Keratinocyte (primary cell): Measurements from ENCODE around the gene SLC6A8. TPM values are rescaled to one million over a fixed set of nuclear protein-coding genes. Genes with fewer than 3 reads are reported as not detected.
A peak's percentile ranks its signal among the peaks of the same experiment; 100 is the strongest.

Experiments used
- DNase-seq: peaks from one replicate; pipeline ENCODE4 v3.0.0-alpha.2; 2011; ENCODE audit warnings: low read depth, missing footprints, low spot score
- FAIRE-seq: peaks from 2 replicates; lab custom pipeline; 2011; peaks lifted over from hg19 to GRCh38; lab: Jason Lieb, UNC
- H2AFZ ChIP-seq: 2 replicates; pipeline ENCODE4 v1.6.0; 2012; ENCODE audit warnings: low read length, control low read depth, inconsistent platforms; ENCODE audit not compliant: control insufficient read depth
- H3K27ac ChIP-seq: 2 replicates; pipeline ENCODE4 v1.5.1; 2011; ENCODE audit warnings: low read length; ENCODE audit not compliant: control insufficient read depth, insufficient read depth
- H3K27me3 ChIP-seq: 3 replicates; pipeline ENCODE4 v1.6.0; 2011; ENCODE audit warnings: low read length; ENCODE audit not compliant: control insufficient read depth, insufficient read depth; ENCODE audit errors: extremely low read depth
- H3K36me3 ChIP-seq, 2 experiments: 2 replicates in 1 of 2; 3 replicates in 1 of 2; pipeline ENCODE4 v1.5.1; 2011; ENCODE audit warnings: low read length in 2 of 2, mild to moderate bottlenecking in 1 of 2; ENCODE audit not compliant: control insufficient read depth in 2 of 2, insufficient read depth in 2 of 2; ENCODE audit errors: extremely low read depth in 1 of 2
- H3K4me1 ChIP-seq: 3 replicates; pipeline ENCODE4 v1.5.1; 2011; ENCODE audit warnings: low read length; ENCODE audit not compliant: control insufficient read depth, insufficient read depth; ENCODE audit errors: extremely low read depth
- H3K4me2 ChIP-seq: 3 replicates; pipeline ENCODE4 v1.6.0; 2011; ENCODE audit warnings: low read depth, low read length; ENCODE audit not compliant: control insufficient read depth, insufficient read depth; ENCODE audit errors: extremely low read depth
- H3K4me3 ChIP-seq, 3 experiments: fragments of 200-600 bp in 1 of 3; sonication (generic) in 1 of 3; 2 replicates in 2 of 3; 3 replicates in 1 of 3; pipeline ENCODE4 v1.5.1; 2011 to 2016; ENCODE audit warnings: low read length in 3 of 3, mild to moderate bottlenecking in 3 of 3, control low read depth in 2 of 3, inconsistent platforms in 1 of 3, low read depth in 1 of 3, mixed read lengths in 1 of 3, mixed run types in 1 of 3, moderate library complexity in 1 of 3; ENCODE audit not compliant: control insufficient read depth in 2 of 3, insufficient read depth in 2 of 3; ENCODE audit errors: extremely low read depth in 1 of 3
- H3K79me2 ChIP-seq: 2 replicates; pipeline ENCODE4 v1.6.0; 2012; ENCODE audit warnings: low read length; ENCODE audit not compliant: control insufficient read depth, insufficient read depth
- H3K9ac ChIP-seq: 3 replicates; pipeline ENCODE4 v1.6.0; 2011; ENCODE audit warnings: low read length; ENCODE audit not compliant: control insufficient read depth, insufficient read depth; ENCODE audit errors: extremely low read depth
- H3K9me1 ChIP-seq: 3 replicates; pipeline ENCODE4 v1.6.0; 2011; ENCODE audit warnings: low read length; ENCODE audit not compliant: control insufficient read depth, insufficient read depth; ENCODE audit errors: extremely low read depth
- H3K9me3 ChIP-seq: 2 replicates; pipeline ENCODE4 v1.5.1; 2012; ENCODE audit warnings: low read depth, low read length; ENCODE audit not compliant: control insufficient read depth
- H4K20me1 ChIP-seq: 3 replicates; pipeline ENCODE4 v1.6.0; 2011; ENCODE audit warnings: low read length; ENCODE audit not compliant: control insufficient read depth, insufficient read depth; ENCODE audit errors: extremely low read depth
- EZH2 ChIP-seq: IDR thresholded peaks from one replicate; pipeline ENCODE4 v1.6.1; 2012; ENCODE audit warnings: inconsistent platforms, mild to moderate bottlenecking, low read length, moderate library complexity
- dilution Hi-C: fragments of 300-500 bp; cut with MboI; formaldehyde crosslinking; loops from one replicate; pipeline ENCODE4 v1.7.0; 2020; ENCODE audit warnings: low sequenced_read_pairs; ENCODE audit not compliant: extremely low pct_ligation_motif_present
- polyA plus RNA-seq, 5 experiments: library from polyadenylated mRNA; depleted of rRNA in 3 of 5; stranded (reverse) in 3 of 5; stranded (forward) in 1 of 5; unstranded in 1 of 5; fragments of >200 nt; gene quantifications; 1 replicate in 1 of 5; 2 replicates in 3 of 5; 3 replicates in 1 of 5; pipeline versions ENCODE4 v1.2.1 to v1.2.3, GENCODE V29; 2011 to 2012; ENCODE audit warnings: missing spikeins in 2 of 5, low read depth in 1 of 5, low replicate concordance in 1 of 5
- TF ChIP-seq, protein P1 (sequence below), 3 experiments: IDR thresholded peaks in 1 of 3; conservative IDR thresholded peaks in 1 of 3; optimal IDR thresholded peaks in 1 of 3; 2 replicates in 2 of 3; 3 replicates in 1 of 3; pipeline versions ENCODE3 to v1.5.1; 2011; ENCODE audit warnings: low read length in 3 of 3, mild to moderate bottlenecking in 3 of 3, moderate library complexity in 2 of 3, control low read depth in 1 of 3, inconsistent platforms in 1 of 3; ENCODE audit not compliant: insufficient read depth in 2 of 3; ENCODE audit errors: extremely low read depth in 1 of 3

The SLC6A8 gene
- polyA plus RNA-seq, 1 donor (not counting 4 experiments of a cell fraction or from before 2014, with no cell fraction given), result 33.6 TPM

DNA sequence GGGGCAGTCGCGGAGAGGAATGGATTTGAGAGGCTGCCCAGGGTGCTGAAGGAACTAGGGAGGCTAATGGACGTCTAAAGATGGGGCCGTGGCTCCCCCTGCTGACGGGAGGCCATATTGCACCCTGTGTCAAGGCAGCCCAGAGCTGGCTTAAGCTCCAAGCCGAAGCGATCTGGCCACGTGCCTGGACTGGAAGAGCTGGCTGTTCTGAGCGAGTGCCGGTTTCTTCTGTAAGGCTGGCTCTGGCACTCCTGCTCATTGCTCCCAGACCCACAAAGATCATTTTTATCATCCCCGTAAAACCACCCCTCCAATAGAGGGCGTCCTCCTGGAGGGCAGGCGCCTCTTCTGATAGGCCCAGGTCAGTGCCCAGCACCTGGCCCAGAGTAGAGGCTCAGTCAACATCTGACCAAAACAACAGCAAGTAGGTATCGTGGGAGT lies 19.8 kb upstream of the SLC6A8 start:
- FAIRE-seq (no peak), DNase-seq (no peak)
- peak overlapping the region in 1 of 3 experiments; percentile 5 for H3K4me3 ChIP-seq
- H3K79me2 ChIP-seq, result no peaks in the 10 kb centered on the region
- H3K9me3 ChIP-seq, result no peaks in the 10 kb centered on the region
- no peaks in the 10 kb centered on the region for H3K36me3 ChIP-seq
- no peaks in the 10 kb centered on the region for H3K9me1 ChIP-seq
- no peak overlapping the region for H3K9ac ChIP-seq
- TF ChIP-seq, protein P1, sequence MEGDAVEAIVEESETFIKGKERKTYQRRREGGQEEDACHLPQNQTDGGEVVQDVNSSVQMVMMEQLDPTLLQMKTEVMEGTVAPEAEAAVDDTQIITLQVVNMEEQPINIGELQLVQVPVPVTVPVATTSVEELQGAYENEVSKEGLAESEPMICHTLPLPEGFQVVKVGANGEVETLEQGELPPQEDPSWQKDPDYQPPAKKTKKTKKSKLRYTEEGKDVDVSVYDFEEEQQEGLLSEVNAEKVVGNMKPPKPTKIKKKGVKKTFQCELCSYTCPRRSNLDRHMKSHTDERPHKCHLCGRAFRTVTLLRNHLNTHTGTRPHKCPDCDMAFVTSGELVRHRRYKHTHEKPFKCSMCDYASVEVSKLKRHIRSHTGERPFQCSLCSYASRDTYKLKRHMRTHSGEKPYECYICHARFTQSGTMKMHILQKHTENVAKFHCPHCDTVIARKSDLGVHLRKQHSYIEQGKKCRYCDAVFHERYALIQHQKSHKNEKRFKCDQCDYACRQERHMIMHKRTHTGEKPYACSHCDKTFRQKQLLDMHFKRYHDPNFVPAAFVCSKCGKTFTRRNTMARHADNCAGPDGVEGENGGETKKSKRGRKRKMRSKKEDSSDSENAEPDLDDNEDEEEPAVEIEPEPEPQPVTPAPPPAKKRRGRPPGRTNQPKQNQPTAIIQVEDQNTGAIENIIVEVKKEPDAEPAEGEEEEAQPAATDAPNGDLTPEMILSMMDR (optimal IDR thresholded peaks at IDR 0.05 in 1 of 3, IDR thresholded peaks at IDR 0.05 in 1 of 3, conservative IDR thresholded peaks at IDR 0.05 in 1 of 3; ENCODE audit: extremely low read depth in 1 of 3, insufficient read depth in 2 of 3, low read length in 3 of 3), result peak in 2 of 3 experiments; percentile 70 to 83
- no peak for TF ChIP-seq EZH2
- H3K4me2 ChIP-seq, result no peak overlapping the region
- no peaks in the 10 kb centered on the region for H3K4me1 ChIP-seq
- no peak overlapping the region for H3K27ac ChIP-seq
- H2AFZ ChIP-seq, result peak overlapping the region; percentile 7
- dilution Hi-C loops, result no loop called here
- H4K20me1 ChIP-seq, result no peaks in the 10 kb centered on the region
- no peaks in the 10 kb centered on the region for H3K27me3 ChIP-seq

DNA sequence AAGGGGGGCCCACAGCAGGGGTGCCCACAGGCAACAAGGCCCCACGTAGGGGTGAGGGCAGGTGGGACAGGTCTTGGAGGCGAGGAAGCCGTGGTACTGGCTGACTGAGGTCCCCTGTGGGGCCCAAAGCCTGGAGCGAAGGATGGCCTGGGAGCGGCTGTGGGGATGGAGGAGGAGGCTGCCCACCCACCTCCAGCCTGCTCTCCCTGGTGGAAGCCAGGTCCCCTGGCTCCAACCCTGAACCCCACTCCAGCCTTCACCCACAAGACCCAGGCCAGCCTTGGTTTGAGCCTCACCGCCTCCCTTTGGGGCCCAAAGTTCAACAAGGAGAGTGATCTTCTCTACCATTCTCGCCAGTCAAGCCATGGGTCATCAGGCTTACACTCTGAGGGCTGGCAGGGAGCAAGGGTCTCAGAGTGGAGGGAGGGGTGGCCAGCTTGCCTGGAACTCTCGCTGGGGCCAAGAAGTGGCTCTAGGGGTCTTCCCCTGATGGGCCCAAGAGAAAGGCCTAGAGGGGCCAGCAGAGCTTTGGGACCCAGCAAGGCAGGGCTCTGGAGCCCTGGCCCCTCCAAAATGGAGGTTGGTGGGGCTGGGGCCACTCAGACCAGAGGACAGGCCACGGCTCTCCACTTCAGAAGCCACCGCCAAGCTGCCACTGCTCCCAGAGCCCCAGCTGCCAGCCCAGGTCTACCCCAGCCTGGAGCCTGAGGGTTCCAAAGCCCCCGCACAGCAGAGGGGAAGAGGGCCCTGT lies 19.1 kb upstream of the SLC6A8 start:
- H3K27ac ChIP-seq, result no peak overlapping the region
- dilution Hi-C loops, result no loop called here
- TF ChIP-seq, protein P1 (optimal IDR thresholded peaks at IDR 0.05 in 1 of 3, IDR thresholded peaks at IDR 0.05 in 1 of 3, conservative IDR thresholded peaks at IDR 0.05 in 1 of 3; ENCODE audit: extremely low read depth in 1 of 3, insufficient read depth in 2 of 3, low read length in 3 of 3), result no peak
- no peak for TF ChIP-seq EZH2

More for the DNA sequence above, 19.1 kb upstream of the SLC6A8 start:
- Histone ChIP-seq H3K4me1 (no peaks in the 10 kb centered on the region), H3K9ac (no peak overlapping the region), H3K9me1 (no peaks in the 10 kb centered on the region), H3K4me2 (no peak overlapping the region), H3K79me2 (no peaks in the 10 kb centered on the region), H3K4me3 (no peak overlapping the region), H3K27me3 (no peaks in the 10 kb centered on the region), H3K9me3 (no peaks in the 10 kb centered on the region), H4K20me1 (no peaks in the 10 kb centered on the region), H3K36me3 (no peaks in the 10 kb centered on the region), H2AFZ (no peak overlapping the region)
- DNase-seq (no peak), FAIRE-seq (no peak)
